ENCODE data around the gene CD63. TPM values are rescaled to one million over a fixed set of nuclear protein-coding genes. Genes with fewer than 3 reads are reported as not detected.

Gene CD63
- total RNA-seq, 1 donor from 2014 or later, result 870 TPM

GRCh38 chr12:55711786-55712553 is 16.8 kb downstream of the CD63 start:
- intact Hi-C loops (cut with DNase I), result no loop called here
- ATAC-seq (peak; percentile 7), DNase-seq (ENCODE audit: low spot score) (peak; percentile 82)

- ATAC-seq (peak; percentile 16), DNase-seq (ENCODE audit: low spot score) (no peak)
- intact Hi-C loops (cut with DNase I), result no loop called here
Measured at GRCh38 chr12:55708695-55709233, 20.0 kb downstream of the CD63 start.

- DNase-seq (ENCODE audit: low spot score) (peak; percentile 89), ATAC-seq (peak; percentile 64)
- intact Hi-C loops (cut with DNase I), result no loop called here
Measured at GRCh38 chr12:55707841-55708694, 20.7 kb downstream of the CD63 start, which contains the start of gene ITGA7. Gene ITGA7, minus strand, starts transcription at chr12:55707904. Its CDS starts 222 bp downstream, at chr12:55707682.

- intact Hi-C loops (cut with DNase I), result no loop called here
- no peak for ATAC-seq
- DNase-seq (ENCODE audit: low spot score), result no peak
Measured at GRCh38 chr12:55707219-55707671, 21.6 kb downstream of the CD63 start.

- no peak for ATAC-seq
- no peak for DNase-seq (ENCODE audit: low spot score)
- intact Hi-C loops (cut with DNase I), result no loop called here
Measured at GRCh38 chr12:55706568-55707218, 22.1 kb downstream of the CD63 start.

GRCh38 chr12:55705782-55706402 is 22.9 kb downstream of the CD63 start:
- ATAC-seq (no peak), DNase-seq (ENCODE audit: low spot score) (no peak)
- intact Hi-C loops (cut with DNase I), result no loop called here

GRCh38 chr12:55704824-55705718 is 23.7 kb downstream of the CD63 start:
- no peak for DNase-seq (ENCODE audit: low spot score)
- intact Hi-C loops (cut with DNase I), result no loop called here
- no peak for ATAC-seq

- intact Hi-C loops (cut with DNase I), result no loop called here
- DNase-seq (ENCODE audit: low spot score) (no peak), ATAC-seq (peak; percentile 3)
Measured at GRCh38 chr12:55703901-55704761, 24.7 kb downstream of the CD63 start.

- DNase-seq (ENCODE audit: low spot score) (no peak), ATAC-seq (peak; percentile 33)
- intact Hi-C loops (cut with DNase I), result no loop called here
Measured at GRCh38 chr12:55703288-55703687, 25.5 kb downstream of the CD63 start.

GRCh38 chr12:55702861-55703260 is 25.9 kb downstream of the CD63 start:
- DNase-seq (ENCODE audit: low spot score), result no peak
- intact Hi-C loops (cut with DNase I), result no loop called here
- ATAC-seq, result no peak

GRCh38 chr12:55700255-55701018 is 28.4 kb downstream of the CD63 start:
- ATAC-seq, result no peak
- DNase-seq (ENCODE audit: low spot score), result no peak
- intact Hi-C loops (cut with DNase I), result no loop called here

- intact Hi-C loops (cut with DNase I), result no loop called here
- no peak for ATAC-seq
- DNase-seq (ENCODE audit: low spot score), result peak; percentile 42
Measured at GRCh38 chr12:55699471-55700055, 29.2 kb downstream of the CD63 start.

- ATAC-seq, result no peak
- intact Hi-C loops (cut with DNase I), result no loop called here
- DNase-seq (ENCODE audit: low spot score), result peak; percentile 43
Measured at GRCh38 chr12:55698965-55699364, 29.8 kb downstream of the CD63 start.

GRCh38 chr12:55698241-55698955 is 30.4 kb downstream of the CD63 start:
- ATAC-seq, result no peak
- peak; percentile 51 for DNase-seq (ENCODE audit: low spot score)
- intact Hi-C loops (cut with DNase I), result no loop called here

- ATAC-seq, result no peak
- DNase-seq (ENCODE audit: low spot score), result peak; percentile 26
- intact Hi-C loops (cut with DNase I), result no loop called here
Measured at GRCh38 chr12:55697686-55698085, 31.1 kb downstream of the CD63 start.
